Stimulated activated CD8-positive, alpha-beta memory T cell treated with anti-CD3 and anti-CD28 coated beads, Interleukin-2, amount 100 ng/mL, for 1 hour (primary cell): Measurements from ENCODE around the gene SAMD4A.
"Not testable (repeated sequence)": the region's sequence is repeated elsewhere in the genome, so short reads cannot be mapped to it uniquely, and the experiment has no call there.

Source experiments
- DNase-seq, 2 donors: peaks; one replicate each; pipeline ENCODE4 v3.0.0-alpha.2; 2020; ENCODE audit warnings: low read depth in 2 of 2

Gene SAMD4A

GRCh38 chr14:54593860-54594259, 26.9 kb downstream of the SAMD4A start:
- no peak for DNase-seq

GRCh38 chr14:54594537-54594936, 27.6 kb downstream of the SAMD4A start:
- DNase-seq: no peak

GRCh38 chr14:54597795-54598443, 31.0 kb downstream of the SAMD4A start:
- no peak for DNase-seq

- no peak for DNase-seq
These were observed 33.2 kb downstream of the SAMD4A start for GRCh38 chr14:54599966-54600716.

- no peak for DNase-seq
These were observed 33.8 kb downstream of the SAMD4A start for GRCh38 chr14:54600717-54601109.

GRCh38 chr14:54603362-54603761, 36.4 kb downstream of the SAMD4A start:
- DNase-seq: no peak

- DNase-seq: no peak
These were observed 39.2 kb downstream of the SAMD4A start for GRCh38 chr14:54606178-54606577.

GRCh38 chr14:54606631-54607133, 39.8 kb downstream of the SAMD4A start:
- no peak for DNase-seq

GRCh38 chr14:54609576-54609975, 42.6 kb downstream of the SAMD4A start:
- no peak for DNase-seq

- no peak for DNase-seq
These were observed 43.4 kb downstream of the SAMD4A start for GRCh38 chr14:54610051-54610977.

- DNase-seq: no peak
These were observed 47.4 kb downstream of the SAMD4A start for GRCh38 chr14:54614296-54614695.

GRCh38 chr14:54617467-54617866, 50.5 kb downstream of the SAMD4A start:
- no peak for DNase-seq

- DNase-seq: no peak
These were observed 54.8 kb downstream of the SAMD4A start for GRCh38 chr14:54621686-54622085.

GRCh38 chr14:54622192-54622958, 55.4 kb downstream of the SAMD4A start:
- DNase-seq: no peak

GRCh38 chr14:54623279-54624004, 56.5 kb downstream of the SAMD4A start:
- DNase-seq: no peak

- DNase-seq: not testable (repeated sequence)
These were observed 57.1 kb downstream of the SAMD4A start for GRCh38 chr14:54624005-54624358.

GRCh38 chr14:54625112-54625511, 58.2 kb downstream of the SAMD4A start:
- no peak for DNase-seq

- DNase-seq: no peak
These were observed 60.3 kb downstream of the SAMD4A start for GRCh38 chr14:54627219-54627539.

GRCh38 chr14:54627540-54628363, 60.8 kb downstream of the SAMD4A start:
- DNase-seq: no peak

- no peak for DNase-seq
These were observed 62.3 kb downstream of the SAMD4A start for GRCh38 chr14:54629183-54629582.
